Aorta (tissue), 5 donors: ENCODE measurements around the gene LAMA1. TPM values are rescaled to one million over a fixed set of nuclear protein-coding genes. Genes with fewer than 3 reads are reported as not detected.
A peak's percentile ranks its signal among the peaks of the same experiment; 100 is the strongest.

Experiments
- ATAC-seq: fragments of 200-7000 bp; cut with Tn5 transposase; one replicate; pipeline ENCODE4 v1.9.1; 2022; ENCODE audit warnings: moderate library complexity; ENCODE audit not compliant: low FRiP score
- DNase-seq, 2 donors: peaks; one replicate each; pipeline ENCODE4 v3.0.0-alpha.2; 2020
- H3K27ac ChIP-seq, 2 donors: one replicate each; pipeline ENCODE4 v1.5.1; 2013; ENCODE audit warnings: low read length in 2 of 2, mild to moderate bottlenecking in 2 of 2, moderate library complexity in 2 of 2, control low read depth in 1 of 2, inconsistent platforms in 1 of 2, low read depth in 1 of 2
- H3K27me3 ChIP-seq, 2 donors: one replicate each; pipeline ENCODE4 v1.6.1; 2013; ENCODE audit warnings: control low read depth in 1 of 2, low read length in 1 of 2, mild to moderate bottlenecking in 1 of 2, moderate library complexity in 1 of 2; ENCODE audit not compliant: insufficient read depth in 2 of 2, control insufficient read depth in 1 of 2
- H3K36me3 ChIP-seq, 2 donors: one replicate each; pipeline ENCODE4 v1.6.1; 2013; ENCODE audit warnings: control low read depth in 1 of 2, low read length in 1 of 2, mild to moderate bottlenecking in 1 of 2; ENCODE audit not compliant: insufficient read depth in 2 of 2, control insufficient read depth in 1 of 2
- H3K4me1 ChIP-seq, 2 donors: one replicate each; pipeline ENCODE4 v1.6.1; 2013; ENCODE audit warnings: low read length in 2 of 2, control low read depth in 1 of 2, mild to moderate bottlenecking in 1 of 2, moderate library complexity in 1 of 2; ENCODE audit not compliant: insufficient read depth in 2 of 2, control insufficient read depth in 1 of 2
- H3K4me3 ChIP-seq, 2 donors: one replicate each; pipeline ENCODE4 v1.5.1; 2013; ENCODE audit warnings: low read length in 2 of 2, control low read depth in 1 of 2, mild to moderate bottlenecking in 1 of 2
- H3K9me3 ChIP-seq: one replicate; pipeline ENCODE4 v1.6.1; 2013; ENCODE audit warnings: mild to moderate bottlenecking, low read length; ENCODE audit not compliant: control insufficient read depth
- WGBS, 2 donors: extraction: QIAGEN DNeasy Blood & Tissue Kit; methylation state at CpG; one replicate each; pipeline ENCODE4 v1.1.7; 2013; 5-methylcytosine and 5-hydroxymethylcytosine counted together
- intact Hi-C, 2 donors: fragments of 100-400 bp; cut with DNase I; formaldehyde crosslinking; loops; one replicate each; pipeline versions ENCODE4 v1.14.2 to v1.15.0; 2022
- polyA plus RNA-seq, 2 donors: library from polyadenylated mRNA; stranded (reverse); fragments of 200-250 nt; gene quantifications; one replicate each; pipeline ENCODE4 v1.2.3, GENCODE V29; 2013
- total RNA-seq, 2 donors: library from RNA; stranded (reverse); fragmentation: NEBNext Ultra II Directional; extraction: Animal tissue kit (Norgen Biotek cat#: 25700); gene quantifications; one replicate each; pipeline ENCODE4 v1.2.1, GENCODE V29; 2021
- donor health status: healthy with polysubstance abuse.
- donor health status: Bipolar disorder and iron deficiency.
- donor health status: DM: no; HTN: no; CAD: no.
- donor health status: DM: no; HTN: no; CAD: no.
- donor health status: DM: yes; HTN: yes; CAD: no.

Gene LAMA1
- total and polyA plus RNA-seq, 4 donors, result 0.41 to 3.1 (median 0.78) TPM; not detected in 1

DNA sequence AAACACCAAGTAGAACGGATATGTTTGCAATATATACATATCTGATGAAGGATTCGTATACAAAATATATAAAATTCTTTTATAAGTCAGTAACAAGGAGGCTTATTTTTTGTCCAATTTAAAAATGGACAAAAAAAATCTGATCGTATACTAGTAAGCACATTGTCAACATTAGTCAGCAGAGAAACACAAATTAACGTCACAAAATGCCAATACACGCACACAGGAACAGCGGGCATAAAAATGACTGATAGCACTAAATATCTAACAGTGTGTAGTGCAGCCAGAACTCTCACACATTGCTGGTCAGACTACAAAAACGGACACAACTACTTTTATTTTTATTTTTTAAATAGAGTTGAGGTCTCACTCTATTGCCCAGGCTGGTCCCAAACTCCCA lies 69.5 kb downstream of the LAMA1 start:
- H3K4me3 ChIP-seq, result no peak overlapping the region
- H3K27ac ChIP-seq, result no peak overlapping the region
- intact Hi-C loops, result no loop called here
- H3K4me1 ChIP-seq, result no peaks in the 10 kb centered on the region
- no peak for DNase-seq
- WGBS, 2 donors, result 78% methylated on average over 7 of the region's 7 CpGs
- no peaks in the 10 kb centered on the region for H3K36me3 ChIP-seq
- ATAC-seq, result no peak
- no peaks in the 10 kb centered on the region for H3K27me3 ChIP-seq
- peaks cover 1% of the 10 kb centered on the region for H3K9me3 ChIP-seq

DNA sequence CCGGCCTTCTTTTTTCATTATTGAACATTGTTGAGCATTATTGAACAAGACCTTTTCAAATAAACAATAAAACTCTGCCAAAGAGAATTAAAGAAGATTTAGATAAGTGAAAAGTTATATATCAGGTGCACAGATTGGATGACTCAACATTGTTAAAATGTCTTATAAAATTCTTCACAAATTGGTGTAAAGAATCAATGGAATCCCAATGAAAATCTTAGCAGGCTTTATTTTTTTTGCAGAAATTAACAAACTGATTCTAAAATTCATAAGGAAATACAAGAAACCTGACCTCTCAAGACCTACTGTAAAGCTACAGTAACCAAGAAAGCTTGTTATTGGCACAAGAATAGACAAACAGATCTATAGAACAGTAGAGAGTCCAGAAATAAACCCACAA lies 70.3 kb downstream of the LAMA1 start:
- Histone ChIP-seq H3K27ac (no peak overlapping the region), H3K9me3 (peaks cover 1% of the 10 kb centered on the region), H3K27me3 (no peaks in the 10 kb centered on the region), H3K36me3 (no peaks in the 10 kb centered on the region), H3K4me1 (no peaks in the 10 kb centered on the region), H3K4me3 (no peak overlapping the region)
- DNase-seq (no peak), ATAC-seq (no peak)
- intact Hi-C loops, result no loop called here
- 84 to 91% methylated on average over 1 of the region's 1 CpG for WGBS, 2 donors

DNA sequence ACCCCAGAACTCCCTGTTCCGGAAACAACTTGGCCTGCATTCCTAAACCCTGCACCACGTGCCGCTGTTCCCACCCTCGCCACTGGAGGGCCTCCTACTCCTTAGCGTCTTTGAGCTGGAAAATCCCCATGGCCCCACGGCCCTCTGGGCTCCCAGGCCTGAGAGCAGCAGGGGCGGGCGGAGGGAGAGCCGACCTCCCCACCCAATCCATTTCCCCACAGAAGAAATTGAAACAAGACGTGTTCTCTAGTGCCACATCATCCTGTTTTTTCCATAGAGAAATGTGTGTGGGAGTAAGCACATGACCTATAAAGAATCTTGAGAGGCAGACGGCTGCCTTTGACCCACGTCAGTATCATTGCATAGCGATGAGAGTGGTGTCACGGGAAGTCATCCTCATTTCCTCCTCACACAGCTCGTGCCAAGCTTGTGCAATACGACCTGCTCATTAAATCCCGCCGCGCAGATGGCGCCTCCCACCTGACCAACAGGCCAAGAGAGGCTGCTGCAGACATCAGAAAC lies 79.2 kb downstream of the LAMA1 start:
- H3K4me1 ChIP-seq, result no peaks in the 10 kb centered on the region
- WGBS, 2 donors, result 28 to 29% methylated on average over 20 of the region's 20 CpGs
- no peaks in the 10 kb centered on the region for H3K27me3 ChIP-seq
- H3K4me3 ChIP-seq, result no peak overlapping the region
- ATAC-seq (peak; percentile 87), DNase-seq (peak; percentile 79 to 94)
- H3K27ac ChIP-seq, result no peak overlapping the region
- intact Hi-C loops, result loop anchor here (1.0 to 5.0 kb wide), 3 partner anchors 79 to 139 kb away; partner anchors contain the start of gene LAMA1 (in 1 of the 2)
- no peaks in the 10 kb centered on the region for H3K9me3 ChIP-seq
- H3K36me3 ChIP-seq, result no peaks in the 10 kb centered on the region

DNA sequence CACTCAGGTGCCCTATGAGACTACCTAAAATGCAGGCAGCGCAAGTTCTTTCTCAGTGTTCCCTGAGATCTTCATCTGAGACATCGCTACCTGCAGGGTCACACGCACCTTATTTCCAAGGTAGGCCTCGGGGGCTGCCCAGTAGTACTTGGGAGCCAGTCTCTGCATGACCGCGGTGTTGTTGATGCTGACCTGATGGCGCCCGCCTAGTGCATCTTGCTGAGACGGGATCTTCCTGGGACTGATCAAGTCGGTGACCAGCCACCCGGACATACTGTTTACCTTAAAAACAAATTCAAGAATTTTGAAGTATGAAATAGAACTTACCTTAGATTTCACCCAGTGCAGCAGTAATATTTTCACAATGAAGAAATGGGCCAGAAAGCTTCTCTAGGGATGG lies 80.1 kb downstream of the LAMA1 start:
- H3K4me1 ChIP-seq, result no peaks in the 10 kb centered on the region

DNA sequence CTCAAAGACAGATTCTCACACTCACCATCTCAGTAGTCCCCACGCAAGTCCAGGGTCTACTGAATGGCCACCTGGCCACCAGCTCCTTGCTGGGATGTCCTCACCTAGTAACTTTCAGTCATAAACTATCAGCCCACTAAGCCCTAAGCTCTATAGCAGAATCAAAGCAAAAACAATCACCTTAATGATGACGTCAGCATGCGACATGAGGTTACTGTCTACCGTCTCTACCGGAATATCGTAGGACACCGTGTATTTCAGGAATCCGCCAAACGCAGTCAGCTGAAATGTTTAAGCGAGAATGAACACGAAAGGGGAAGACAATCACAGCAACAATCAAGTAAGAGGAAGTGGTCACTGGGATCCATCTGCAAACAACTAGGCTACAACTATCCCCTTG lies 81.8 kb downstream of the LAMA1 start:
- intact Hi-C loops, result loop anchor here (5.0 kb wide), 2 partner anchors 81 to 141 kb away; partner anchors contain the start of gene LAMA1 (in 1 of the 2)
- DNase-seq (no peak), ATAC-seq (no peak)
- WGBS, 2 donors, result 95% methylated on average over 11 of the region's 11 CpGs
- Histone ChIP-seq H3K4me1 (no peaks in the 10 kb centered on the region), H3K27me3 (no peaks in the 10 kb centered on the region), H3K4me3 (no peak overlapping the region), H3K9me3 (no peaks in the 10 kb centered on the region), H3K36me3 (no peaks in the 10 kb centered on the region), H3K27ac (no peak overlapping the region)

More for the DNA sequence above, 80.1 kb downstream of the LAMA1 start:
- Histone ChIP-seq H3K4me3 (no peak overlapping the region), H3K27ac (no peak overlapping the region), H3K9me3 (no peaks in the 10 kb centered on the region), H3K36me3 (no peaks in the 10 kb centered on the region), H3K27me3 (no peaks in the 10 kb centered on the region)
- intact Hi-C loops, result loop anchor here (5.0 kb wide), 2 partner anchors 80 to 140 kb away; partner anchors contain the start of gene LAMA1 (in 1 of the 2)
- WGBS, 2 donors, result 97 to 98% methylated on average over 11 of the region's 11 CpGs
- ATAC-seq (no peak), DNase-seq (no peak)

DNA sequence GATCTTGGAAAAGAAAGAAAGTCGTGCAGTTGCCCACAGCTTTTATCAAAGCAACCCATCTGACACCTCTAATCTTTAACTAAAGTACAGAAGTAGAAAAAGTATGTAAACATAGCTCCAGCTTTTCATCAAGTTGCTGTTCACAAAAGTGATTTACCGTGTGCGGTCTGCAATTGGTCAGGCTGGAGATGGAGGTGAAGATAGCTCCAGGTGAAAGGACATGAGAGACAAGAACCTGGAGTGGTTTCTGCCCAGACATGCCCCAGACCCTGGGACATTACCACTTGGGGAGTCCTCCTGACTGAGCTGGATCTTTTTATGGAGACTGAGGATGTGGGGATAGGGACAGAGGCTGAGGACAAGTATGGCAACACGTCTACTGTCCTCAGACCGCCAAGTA lies 82.7 kb downstream of the LAMA1 start:
- H3K27ac ChIP-seq, result no peak overlapping the region
- H3K27me3 ChIP-seq, result no peaks in the 10 kb centered on the region
- ATAC-seq, result no peak
- H3K4me1 ChIP-seq, result no peaks in the 10 kb centered on the region
- 64 to 74% methylated on average over 5 of the region's 5 CpGs for WGBS, 2 donors
- no peaks in the 10 kb centered on the region for H3K36me3 ChIP-seq
- H3K9me3 ChIP-seq, result no peaks in the 10 kb centered on the region
- intact Hi-C loops, result loop anchor here (5.0 kb wide), 2 partner anchors 82 to 142 kb away; partner anchors contain the start of gene LAMA1 (in 1 of the 2)
- H3K4me3 ChIP-seq, result no peak overlapping the region
- DNase-seq, result no peak

DNA sequence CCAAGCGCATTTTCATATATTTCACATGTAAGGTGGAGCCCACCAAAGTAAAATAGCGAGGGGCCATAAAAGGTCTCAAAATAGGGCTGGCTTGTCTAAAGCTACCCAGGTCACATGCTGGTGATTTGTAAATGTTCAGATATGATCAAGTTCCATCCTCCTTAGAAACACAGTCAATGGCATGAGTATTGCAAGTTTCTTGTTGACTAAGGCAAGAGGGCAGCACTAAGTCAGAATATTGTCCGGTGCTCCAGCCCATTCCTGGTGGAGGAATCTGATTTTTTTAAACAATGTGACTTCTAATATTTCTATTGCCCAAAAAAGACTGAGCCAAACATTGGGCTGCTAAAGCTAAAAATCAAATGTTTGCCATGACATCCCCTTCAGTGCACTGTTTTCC lies 85.1 kb downstream of the LAMA1 start:
- 71 to 75% methylated on average over 3 of the region's 3 CpGs for WGBS, 2 donors
- no peak overlapping the region for H3K4me3 ChIP-seq
- H3K9me3 ChIP-seq, result no peaks in the 10 kb centered on the region
- H3K4me1 ChIP-seq, result no peaks in the 10 kb centered on the region
- DNase-seq, result no peak
- no peak for ATAC-seq
- H3K27ac ChIP-seq, result no peak overlapping the region
- no peaks in the 10 kb centered on the region for H3K27me3 ChIP-seq
- H3K36me3 ChIP-seq, result no peaks in the 10 kb centered on the region
- intact Hi-C loops, result no loop called here

DNA sequence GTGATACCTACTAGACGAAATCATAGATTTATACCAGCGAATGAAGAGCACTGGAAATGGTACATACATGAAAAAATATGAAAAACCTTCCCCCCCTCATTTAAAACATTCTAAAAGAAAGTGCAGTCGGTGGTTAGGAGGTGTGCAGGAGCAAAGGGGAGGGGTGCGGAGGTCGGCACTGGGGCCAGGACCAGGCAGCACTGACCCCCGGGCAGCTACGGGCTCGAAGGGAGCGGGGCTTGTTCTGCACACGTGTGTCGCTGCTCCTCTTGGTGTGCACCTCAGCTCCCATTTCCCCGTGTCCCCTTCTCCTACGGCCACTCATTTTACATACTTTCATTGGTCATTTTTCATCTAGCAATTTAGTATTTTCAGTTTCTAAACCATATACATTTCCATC lies 89.0 kb downstream of the LAMA1 start:
- ATAC-seq (no peak), DNase-seq (no peak)
- Histone ChIP-seq H3K4me3 (no peak overlapping the region), H3K27me3 (no peaks in the 10 kb centered on the region), H3K9me3 (no peaks in the 10 kb centered on the region), H3K27ac (no peak overlapping the region), H3K36me3 (no peaks in the 10 kb centered on the region), H3K4me1 (no peaks in the 10 kb centered on the region)
- 78 to 89% methylated on average over 13 of the region's 13 CpGs for WGBS, 2 donors
- intact Hi-C loops, result no loop called here

DNA sequence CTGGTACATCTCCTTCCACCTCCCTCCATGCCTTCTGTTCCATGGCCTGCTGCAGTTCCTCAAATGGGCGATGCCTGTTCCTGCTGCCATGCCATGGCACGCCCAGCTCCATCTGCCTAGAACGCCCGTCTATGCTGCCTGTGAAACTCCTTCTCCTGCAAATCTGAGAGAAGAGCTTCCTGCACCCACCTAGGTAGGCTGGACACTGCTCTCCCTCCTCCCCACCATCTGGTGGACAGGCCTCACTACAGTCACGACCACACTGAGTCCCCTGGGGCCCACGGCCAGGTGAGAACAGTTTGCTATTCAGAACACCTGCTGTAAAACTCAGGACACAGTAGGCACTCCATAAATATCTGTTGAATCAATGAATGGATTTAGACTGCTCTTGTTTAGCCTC lies 92.4 kb downstream of the LAMA1 start:
- no peak for DNase-seq
- no peak overlapping the region for H3K4me3 ChIP-seq
- WGBS, 2 donors, result 86 to 89% methylated on average over 6 of the region's 6 CpGs
- intact Hi-C loops, result no loop called here
- no peaks in the 10 kb centered on the region for H3K4me1 ChIP-seq
- ATAC-seq, result no peak
- H3K27ac ChIP-seq, result no peak overlapping the region
- H3K36me3 ChIP-seq, result no peaks in the 10 kb centered on the region
- H3K9me3 ChIP-seq, result no peaks in the 10 kb centered on the region
- no peaks in the 10 kb centered on the region for H3K27me3 ChIP-seq
